AG10803 (cell line): ENCODE data around the gene TMEM43.
A peak's percentile ranks its signal among the peaks of the same experiment; 100 is the strongest.

ENCODE experiments used
- DNase-seq: peaks from one replicate; pipeline ENCODE4 v3.0.0; 2010; ENCODE audit warnings: low read depth
- H3K4me3 ChIP-seq: 2 replicates; pipeline ENCODE4 v1.5.1; 2011; ENCODE audit warnings: mild to moderate bottlenecking, low read length, control low read depth
- TF ChIP-seq, protein P1 (sequence below): conservative IDR thresholded peaks from 2 replicates; pipeline ENCODE4 v1.5.1; 2011; ENCODE audit warnings: mild to moderate bottlenecking, low read length, control low read depth, inconsistent platforms

The TMEM43 gene

DNA sequence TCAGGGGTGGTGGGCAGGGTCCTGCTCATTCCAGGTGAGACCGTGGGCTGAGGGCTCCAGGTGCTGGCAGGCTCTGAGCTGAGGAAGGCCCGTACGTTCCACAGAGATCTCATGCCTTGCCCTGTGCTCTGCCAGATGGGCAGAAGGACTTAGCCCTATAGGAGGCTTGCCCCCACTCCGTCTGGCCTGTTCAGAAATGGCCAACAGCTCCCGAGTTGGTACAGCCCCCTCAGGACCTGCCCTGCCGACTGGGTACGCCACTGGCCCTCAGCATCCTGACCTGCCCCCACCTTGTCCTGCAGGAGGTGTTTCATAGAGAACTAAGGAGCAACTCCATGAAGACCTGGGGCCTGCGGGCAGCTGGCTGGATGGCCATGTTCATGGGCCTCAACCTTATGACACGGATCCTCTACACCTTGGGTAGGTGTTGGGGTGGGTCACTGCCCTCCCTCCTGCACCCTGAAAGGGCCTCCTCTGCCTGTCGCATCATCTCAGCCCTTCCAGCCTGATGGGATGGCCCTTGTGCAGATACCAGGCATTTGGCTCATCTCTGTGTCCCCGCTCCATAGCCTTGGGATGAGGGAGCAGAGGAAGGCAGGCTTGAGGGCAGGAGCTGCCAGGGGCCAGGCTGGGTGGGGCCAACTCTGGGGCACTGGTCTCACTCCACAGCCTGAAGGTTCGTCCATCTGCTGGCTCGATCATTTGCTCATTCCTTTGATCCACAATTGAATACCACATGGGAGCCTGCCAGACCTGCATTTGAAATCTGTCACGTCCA is 14.2 kb downstream of the TMEM43 start:
- peak; percentile 32 for DNase-seq
- TF ChIP-seq, protein P1, sequence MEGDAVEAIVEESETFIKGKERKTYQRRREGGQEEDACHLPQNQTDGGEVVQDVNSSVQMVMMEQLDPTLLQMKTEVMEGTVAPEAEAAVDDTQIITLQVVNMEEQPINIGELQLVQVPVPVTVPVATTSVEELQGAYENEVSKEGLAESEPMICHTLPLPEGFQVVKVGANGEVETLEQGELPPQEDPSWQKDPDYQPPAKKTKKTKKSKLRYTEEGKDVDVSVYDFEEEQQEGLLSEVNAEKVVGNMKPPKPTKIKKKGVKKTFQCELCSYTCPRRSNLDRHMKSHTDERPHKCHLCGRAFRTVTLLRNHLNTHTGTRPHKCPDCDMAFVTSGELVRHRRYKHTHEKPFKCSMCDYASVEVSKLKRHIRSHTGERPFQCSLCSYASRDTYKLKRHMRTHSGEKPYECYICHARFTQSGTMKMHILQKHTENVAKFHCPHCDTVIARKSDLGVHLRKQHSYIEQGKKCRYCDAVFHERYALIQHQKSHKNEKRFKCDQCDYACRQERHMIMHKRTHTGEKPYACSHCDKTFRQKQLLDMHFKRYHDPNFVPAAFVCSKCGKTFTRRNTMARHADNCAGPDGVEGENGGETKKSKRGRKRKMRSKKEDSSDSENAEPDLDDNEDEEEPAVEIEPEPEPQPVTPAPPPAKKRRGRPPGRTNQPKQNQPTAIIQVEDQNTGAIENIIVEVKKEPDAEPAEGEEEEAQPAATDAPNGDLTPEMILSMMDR = no peak

DNA sequence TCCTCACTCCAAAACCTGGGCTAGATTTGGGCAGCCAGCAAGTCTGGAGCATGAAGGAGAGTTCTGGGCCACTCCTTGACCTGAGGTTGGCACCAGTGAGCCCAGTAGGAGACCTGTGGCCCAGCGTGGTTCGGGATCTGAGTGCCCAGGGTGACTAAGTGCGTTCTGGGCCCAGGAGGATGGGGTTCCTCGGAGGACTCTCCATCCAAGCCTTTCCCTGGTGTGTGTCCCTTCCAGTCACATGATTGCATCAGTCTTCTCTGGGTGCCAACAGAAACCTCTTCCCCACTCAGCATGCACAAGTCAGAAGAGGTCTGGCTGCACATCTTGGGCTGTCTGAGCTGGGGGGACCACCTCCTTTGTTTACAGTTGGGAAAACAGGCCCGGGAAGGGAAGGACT is 14.9 kb downstream of the TMEM43 start:
- DNase-seq = peak; percentile 66
- H3K4me3 ChIP-seq = no peak overlapping the region
- TF ChIP-seq, protein P1 = no peak

More for the DNA sequence above, 14.2 kb downstream of the TMEM43 start:
- H3K4me3 ChIP-seq = no peak overlapping the region

DNA sequence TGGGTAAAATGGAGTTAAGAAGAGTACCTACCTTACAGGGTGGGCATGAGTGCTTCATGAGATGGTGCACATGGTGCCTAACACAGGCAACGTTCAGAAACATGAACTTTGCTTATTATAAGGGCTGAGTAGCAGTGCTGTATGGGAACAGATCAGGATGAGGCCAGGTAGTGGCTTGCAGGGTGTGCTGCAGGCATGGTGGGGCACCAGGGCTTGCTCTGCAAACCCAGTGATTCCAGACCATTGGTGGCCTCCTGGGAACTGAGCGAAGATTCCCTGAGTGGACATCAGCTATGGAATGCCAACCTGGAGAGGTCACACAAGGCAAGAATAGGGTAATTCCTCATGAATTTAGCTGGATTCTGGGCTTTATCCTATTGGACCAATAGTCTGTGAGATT is 15.8 kb downstream of the TMEM43 start:
- no peak overlapping the region for H3K4me3 ChIP-seq
- TF ChIP-seq, protein P1 = no peak

DNA sequence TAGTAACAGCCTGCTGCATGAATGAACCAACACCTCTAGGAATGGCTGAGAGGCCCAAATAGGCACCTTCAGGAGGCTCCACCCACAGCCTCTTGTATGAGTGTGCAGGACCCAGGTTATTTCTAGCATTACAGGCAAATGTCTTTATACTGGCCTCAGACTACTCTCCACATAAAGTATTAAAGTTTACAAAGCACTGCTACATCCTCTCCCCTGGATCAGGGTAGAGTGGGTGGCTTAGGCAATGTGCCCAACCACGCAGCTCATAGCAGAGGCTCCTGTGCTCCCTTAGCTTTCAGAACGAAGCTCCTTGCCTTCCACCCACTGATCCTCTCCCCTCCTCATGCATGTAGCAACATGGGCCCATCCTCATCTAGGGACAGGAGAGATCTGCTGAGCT is 16.3 kb downstream of the TMEM43 start:
- no peak overlapping the region for H3K4me3 ChIP-seq
- TF ChIP-seq, protein P1 = no peak
- DNase-seq = no peak

More for the DNA sequence above, 15.8 kb downstream of the TMEM43 start:
- DNase-seq = no peak

DNA sequence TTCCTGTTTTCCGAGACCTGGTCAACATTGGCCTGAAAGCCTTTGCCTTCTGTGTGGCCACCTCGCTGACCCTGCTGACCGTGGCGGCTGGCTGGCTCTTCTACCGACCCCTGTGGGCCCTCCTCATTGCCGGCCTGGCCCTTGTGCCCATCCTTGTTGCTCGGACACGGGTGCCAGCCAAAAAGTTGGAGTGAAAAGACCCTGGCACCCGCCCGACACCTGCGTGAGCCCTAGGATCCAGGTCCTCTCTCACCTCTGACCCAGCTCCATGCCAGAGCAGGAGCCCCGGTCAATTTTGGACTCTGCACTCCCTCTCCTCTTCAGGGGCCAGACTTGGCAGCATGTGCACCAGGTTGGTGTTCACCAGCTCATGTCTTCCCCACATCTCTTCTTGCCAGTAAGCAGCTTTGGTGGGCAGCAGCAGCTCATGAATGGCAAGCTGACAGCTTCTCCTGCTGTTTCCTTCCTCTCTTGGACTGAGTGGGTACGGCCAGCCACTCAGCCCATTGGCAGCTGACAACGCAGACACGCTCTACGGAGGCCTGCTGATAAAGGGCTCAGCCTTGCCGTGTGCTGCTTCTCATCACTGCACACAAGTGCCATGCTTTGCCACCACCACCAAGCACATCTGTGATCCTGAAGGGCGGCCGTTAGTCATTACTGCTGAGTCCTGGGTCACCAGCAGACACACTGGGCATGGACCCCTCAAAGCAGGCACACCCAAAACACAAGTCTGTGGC is 16.9 kb downstream of the TMEM43 start:
- H3K4me3 ChIP-seq = no peak overlapping the region
- TF ChIP-seq, protein P1 = no peak
- DNase-seq = no peak

DNA sequence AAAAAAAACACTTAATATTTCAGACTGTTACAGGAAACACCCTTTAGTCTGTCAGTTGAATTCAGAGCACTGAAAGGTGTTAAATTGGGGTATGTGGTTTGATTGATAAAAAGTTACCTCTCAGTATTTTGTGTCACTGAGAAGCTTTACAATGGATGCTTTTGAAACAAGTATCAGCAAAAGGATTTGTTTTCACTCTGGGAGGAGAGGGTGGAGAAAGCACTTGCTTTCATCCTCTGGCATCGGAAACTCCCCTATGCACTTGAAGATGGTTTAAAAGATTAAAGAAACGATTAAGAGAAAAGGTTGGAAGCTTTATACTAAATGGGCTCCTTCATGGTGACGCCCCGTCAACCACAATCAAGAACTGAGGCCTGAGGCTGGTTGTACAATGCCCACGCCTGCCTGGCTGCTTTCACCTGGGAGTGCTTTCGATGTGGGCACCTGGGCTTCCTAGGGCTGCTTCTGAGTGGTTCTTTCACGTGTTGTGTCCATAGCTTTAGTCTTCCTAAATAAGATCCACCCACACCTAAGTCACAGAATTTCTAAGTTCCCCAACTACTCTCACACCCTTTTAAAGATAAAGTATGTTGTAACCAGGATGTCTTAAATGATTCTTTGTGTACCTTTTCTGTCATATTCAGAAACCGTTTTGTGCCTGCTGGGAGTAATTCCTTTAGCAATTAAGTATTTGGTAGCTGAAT is 17.9 kb downstream of the TMEM43 start:
- no peak for DNase-seq
- TF ChIP-seq, protein P1 = no peak
- no peak overlapping the region for H3K4me3 ChIP-seq
